H9 (cell line): ENCODE measurements around the gene STK32B. TPM values are rescaled to one million over a fixed set of nuclear protein-coding genes. Genes with fewer than 3 reads are reported as not detected.

ENCODE experiments used
- DNase-seq: peaks from one replicate; pipeline ENCODE4 v3.0.0-alpha.2; 2017
- H2AFZ ChIP-seq: one replicate; pipeline ENCODE4 v1.6.1; 2013; ENCODE audit warnings: mild to moderate bottlenecking, low read length, control low read depth, moderate library complexity
- H2AK5ac ChIP-seq: 2 replicates; pipeline ENCODE4 v1.6.1; 2013; ENCODE audit warnings: low read length, control low read depth, mixed read lengths; ENCODE audit not compliant: insufficient read length
- H2BK120ac ChIP-seq: one replicate; pipeline ENCODE4 v1.6.1; 2013; ENCODE audit warnings: low read depth, mild to moderate bottlenecking, low read length, control low read depth, inconsistent platforms; ENCODE audit not compliant: poor library complexity, severe bottlenecking
- H2BK12ac ChIP-seq: 2 replicates; pipeline ENCODE4 v1.6.1; 2013; ENCODE audit warnings: low read length, control low read depth, mixed read lengths, low read depth; ENCODE audit not compliant: insufficient read length
- H2BK15ac ChIP-seq: 2 replicates; pipeline ENCODE4 v1.6.1; 2013; ENCODE audit warnings: low read depth, low read length, control low read depth
- H2BK20ac ChIP-seq: one replicate; pipeline ENCODE4 v1.6.1; 2013; ENCODE audit warnings: low read depth, mild to moderate bottlenecking, low read length, control low read depth, inconsistent platforms; ENCODE audit not compliant: poor library complexity, severe bottlenecking
- H2BK5ac ChIP-seq: 2 replicates; pipeline ENCODE4 v1.6.1; 2013; ENCODE audit warnings: low read length, control low read depth, mixed read lengths; ENCODE audit not compliant: insufficient read length
- H3K14ac ChIP-seq: 2 replicates; pipeline ENCODE4 v1.6.1; 2013; ENCODE audit warnings: low read length, control low read depth; ENCODE audit not compliant: insufficient read depth
- H3K18ac ChIP-seq: 2 replicates; pipeline ENCODE4 v1.6.1; 2013; ENCODE audit warnings: low read depth, mild to moderate bottlenecking, mixed read lengths, low read length, control low read depth; ENCODE audit not compliant: insufficient read length
- H3K23ac ChIP-seq: 2 replicates; pipeline ENCODE4 v1.6.1; 2013; ENCODE audit warnings: low read length, control low read depth, mixed read lengths, low read depth; ENCODE audit not compliant: insufficient read length
- H3K23me2 ChIP-seq: 2 replicates; pipeline ENCODE4 v1.6.1; 2013; ENCODE audit warnings: low read depth, mild to moderate bottlenecking, mixed read lengths, low read length, control low read depth; ENCODE audit not compliant: insufficient read length, poor library complexity, severe bottlenecking
- H3K27ac ChIP-seq: 2 replicates; pipeline ENCODE4 v1.5.1; 2013; ENCODE audit warnings: low read length, control low read depth, mixed read lengths, low read depth; ENCODE audit not compliant: insufficient read length
- H3K27me3 ChIP-seq: 2 replicates; pipeline ENCODE4 v1.6.1; 2013; ENCODE audit warnings: low read length, control low read depth, inconsistent platforms; ENCODE audit not compliant: insufficient read depth
- H3K4ac ChIP-seq: 2 replicates; pipeline ENCODE4 v1.6.1; 2013; ENCODE audit warnings: low read depth, mild to moderate bottlenecking, control low read depth, inconsistent platforms, low read length, moderate library complexity
- H3K4me1 ChIP-seq: 2 replicates; pipeline ENCODE4 v1.6.1; 2013; ENCODE audit warnings: low read length, control low read depth, inconsistent platforms; ENCODE audit not compliant: insufficient read depth
- H3K4me2 ChIP-seq: 2 replicates; pipeline ENCODE4 v1.6.1; 2013; ENCODE audit warnings: low read length, control low read depth, mixed read lengths; ENCODE audit not compliant: insufficient read length, insufficient read depth
- H3K56ac ChIP-seq: 2 replicates; pipeline ENCODE4 v1.6.1; 2013; ENCODE audit warnings: low read depth, mild to moderate bottlenecking, mixed read lengths, low read length, control low read depth; ENCODE audit not compliant: insufficient read length
- H3K79me1 ChIP-seq: 2 replicates; pipeline ENCODE4 v1.6.1; 2013; ENCODE audit warnings: low read depth, mild to moderate bottlenecking, moderate library complexity, low read length, control low read depth, inconsistent platforms; ENCODE audit not compliant: insufficient read depth, poor library complexity, severe bottlenecking
- H3K79me2 ChIP-seq: 2 replicates; pipeline ENCODE4 v1.6.1; 2013; ENCODE audit warnings: low read length, control low read depth, inconsistent platforms; ENCODE audit not compliant: insufficient read depth
- H3K9ac ChIP-seq: 2 replicates; pipeline ENCODE4 v1.6.1; 2013; ENCODE audit warnings: low read length, control low read depth, mixed read lengths; ENCODE audit not compliant: insufficient read length; ENCODE audit errors: extremely low read depth
- H3K9me3 ChIP-seq: one replicate; pipeline ENCODE4 v1.6.1; 2013; ENCODE audit warnings: low read depth, low read length, inconsistent platforms; ENCODE audit not compliant: control insufficient read depth
- H3T11ph ChIP-seq: one replicate; pipeline ENCODE4 v1.6.1; 2013; ENCODE audit warnings: mild to moderate bottlenecking, low read length, control low read depth, inconsistent platforms
- H4K20me1 ChIP-seq: one replicate; pipeline ENCODE4 v1.6.1; 2013; ENCODE audit not compliant: control insufficient read depth, insufficient read length, insufficient read depth
- H4K5ac ChIP-seq: 2 replicates; pipeline ENCODE4 v1.6.1; 2013; ENCODE audit warnings: low read depth, mild to moderate bottlenecking, mixed read lengths, low read length, control low read depth; ENCODE audit not compliant: insufficient read length
- H4K8ac ChIP-seq: replicated peaks from 2 replicates; pipeline ENCODE4 v1.6.1; 2013; ENCODE audit warnings: low read length, control low read depth, mixed read lengths, low read depth; ENCODE audit not compliant: insufficient read length
- H4K91ac ChIP-seq: 2 replicates; pipeline ENCODE4 v1.6.1; 2013; ENCODE audit warnings: low read depth, mild to moderate bottlenecking, moderate library complexity, mixed read lengths, low read length, control low read depth; ENCODE audit not compliant: insufficient read length
- H3K27ac Mint-ChIP-seq, 3 experiments: 2 replicates in 2 of 3; 3 replicates in 1 of 3; pipeline ENCODE4 v1.8.0; 2020 to 2021; ENCODE audit warnings: mixed read lengths in 3 of 3, mild to moderate bottlenecking in 1 of 3, moderate library complexity in 1 of 3
- H3K27me3 Mint-ChIP-seq: 2 replicates; pipeline ENCODE4 v1.8.0; 2021; ENCODE audit warnings: low read depth, mild to moderate bottlenecking, moderate library complexity, mixed read lengths
- H3K36me3 Mint-ChIP-seq, 3 experiments: 2 replicates in 2 of 3; 3 replicates in 1 of 3; pipeline ENCODE4 v1.8.0; 2020 to 2021; ENCODE audit warnings: low read depth in 3 of 3, mixed read lengths in 3 of 3; ENCODE audit not compliant: insufficient read depth in 1 of 3
- H3K4me1 Mint-ChIP-seq, 2 experiments: 2 replicates each; pipeline ENCODE4 v1.8.0; 2020; ENCODE audit warnings: mixed read lengths in 2 of 2
- H3K4me3 Mint-ChIP-seq, 2 experiments: 2 replicates in 1 of 2; 3 replicates in 1 of 2; pipeline ENCODE4 v1.8.0; 2020 to 2021; ENCODE audit warnings: mild to moderate bottlenecking in 2 of 2, mixed read lengths in 2 of 2, moderate library complexity in 1 of 2
- H3K9me3 Mint-ChIP-seq, 2 experiments: 2 replicates in 1 of 2; 3 replicates in 1 of 2; pipeline ENCODE4 v1.8.0; 2020; ENCODE audit warnings: mild to moderate bottlenecking in 2 of 2, mixed read lengths in 2 of 2, moderate library complexity in 1 of 2
- CTCF ChIP-seq: fragments of 200-600 bp; sonication (generic); conservative IDR thresholded peaks from 3 replicates; pipeline ENCODE4 v1.8.0; 2021; ENCODE audit warnings: antibody characterized with exemption, mild to moderate bottlenecking
- WGBS: extraction: QIAGEN DNeasy Blood & Tissue Kit; methylation state at CpG from one replicate; pipeline ENCODE4 v1.1.7; 2013; ENCODE audit warnings: missing lambda C conversion rate, low lambda C conversion rate, mixed read lengths; ENCODE audit not compliant: insufficient read length; ENCODE audit errors: extremely low coverage; 5-methylcytosine and 5-hydroxymethylcytosine counted together
- total RNA-seq: library from RNA; stranded (reverse); gene quantifications from 2 replicates; pipeline ENCODE4 v1.2.1, GENCODE V29; 2021

STK32B gene
- total RNA-seq, 1 experiment from 2014 or later: 1.0 TPM

GRCh38 chr4:5098176-5098575 lies 46.9 kb downstream of the STK32B start:
- H4K20me1 ChIP-seq: no peaks in the 10 kb centered on the region
- H2AK5ac ChIP-seq: no peak overlapping the region
- H3K23me2 ChIP-seq: no peaks in the 10 kb centered on the region
- no peak overlapping the region for H3T11ph ChIP-seq
- Mint-ChIP-seq H3K36me3 (no peaks in the 10 kb centered on the region; a peak in 1 of 7 replicates), H3K4me3 (no peak overlapping the region), H3K4me1 (peaks cover 4 to 7% of the 10 kb centered on the region in 2 experiments), H3K27me3 (peaks cover 17% of the 10 kb centered on the region), H3K27ac (no peak overlapping the region), H3K9me3 (no peaks in the 10 kb centered on the region; a peak in 2 of 5 replicates)
- no peak overlapping the region for H2BK5ac ChIP-seq
- H2BK12ac ChIP-seq: no peak overlapping the region
- no peak overlapping the region for H3K18ac ChIP-seq
- H3K9me3 ChIP-seq: no peaks in the 10 kb centered on the region
- H3K27ac ChIP-seq: no peak overlapping the region
- WGBS: no CpG with 5 or more reads among the region's 1 CpG
- no peak overlapping the region for H2BK20ac ChIP-seq
- no peaks in the 10 kb centered on the region for H3K79me2 ChIP-seq
- H2BK15ac ChIP-seq: no peak overlapping the region
- H4K8ac ChIP-seq: no peak overlapping the region
- no peaks in the 10 kb centered on the region for H3K27me3 ChIP-seq
- H3K14ac ChIP-seq: no peak overlapping the region
- no peak overlapping the region for H3K4me2 ChIP-seq
- no peaks in the 10 kb centered on the region for H3K79me1 ChIP-seq
- H3K4me1 ChIP-seq: no peaks in the 10 kb centered on the region
- H3K23ac ChIP-seq: no peak overlapping the region
- no peak for DNase-seq
- H4K5ac ChIP-seq: no peak overlapping the region
- TF ChIP-seq CTCF: no peak
- H3K9ac ChIP-seq: no peak overlapping the region
- H2BK120ac ChIP-seq: no peak overlapping the region
- H4K91ac ChIP-seq: no peak overlapping the region
- no peak overlapping the region for H3K56ac ChIP-seq
- no peak overlapping the region for H2AFZ ChIP-seq
- no peak overlapping the region for H3K4ac ChIP-seq
